T-helper 2 cell treated with Interferon-gamma antibody and Interleukin-4, amounts not matched to agents 5 μg/mL and 100 μg/mL, for 36 hours (primary cell): Measurements from ENCODE around the gene TPRG1L.
A peak's percentile ranks its signal among the peaks of the same experiment; 100 is the strongest.
"Not testable (repeated sequence)": the region's sequence is repeated elsewhere in the genome, so short reads cannot be mapped to it uniquely, and the experiment has no call there.

ENCODE experiments used
- DNase-seq: peaks from one replicate; pipeline ENCODE4 v3.0.0; 2021; ENCODE audit warnings: low spot score
- H3K27ac Mint-ChIP-seq: one replicate; pipeline ENCODE4 v1.8.0; 2021; ENCODE audit warnings: mild to moderate bottlenecking, mixed read lengths
- H3K27me3 Mint-ChIP-seq: one replicate; pipeline ENCODE4 v1.8.0; 2021; ENCODE audit warnings: low read depth, mixed read lengths
- H3K36me3 Mint-ChIP-seq: one replicate; pipeline ENCODE4 v1.8.0; 2021; ENCODE audit warnings: low read depth, mixed read lengths
- H3K4me1 Mint-ChIP-seq: one replicate; pipeline ENCODE4 v1.8.0; 2021; ENCODE audit warnings: low read depth, mixed read lengths
- H3K4me3 Mint-ChIP-seq: one replicate; pipeline ENCODE4 v1.8.0; 2022; ENCODE audit warnings: mild to moderate bottlenecking, moderate library complexity, mixed read lengths
- H3K9me3 Mint-ChIP-seq: one replicate; pipeline ENCODE4 v1.8.0; 2021; ENCODE audit warnings: mixed read lengths

The TPRG1L gene

DNA sequence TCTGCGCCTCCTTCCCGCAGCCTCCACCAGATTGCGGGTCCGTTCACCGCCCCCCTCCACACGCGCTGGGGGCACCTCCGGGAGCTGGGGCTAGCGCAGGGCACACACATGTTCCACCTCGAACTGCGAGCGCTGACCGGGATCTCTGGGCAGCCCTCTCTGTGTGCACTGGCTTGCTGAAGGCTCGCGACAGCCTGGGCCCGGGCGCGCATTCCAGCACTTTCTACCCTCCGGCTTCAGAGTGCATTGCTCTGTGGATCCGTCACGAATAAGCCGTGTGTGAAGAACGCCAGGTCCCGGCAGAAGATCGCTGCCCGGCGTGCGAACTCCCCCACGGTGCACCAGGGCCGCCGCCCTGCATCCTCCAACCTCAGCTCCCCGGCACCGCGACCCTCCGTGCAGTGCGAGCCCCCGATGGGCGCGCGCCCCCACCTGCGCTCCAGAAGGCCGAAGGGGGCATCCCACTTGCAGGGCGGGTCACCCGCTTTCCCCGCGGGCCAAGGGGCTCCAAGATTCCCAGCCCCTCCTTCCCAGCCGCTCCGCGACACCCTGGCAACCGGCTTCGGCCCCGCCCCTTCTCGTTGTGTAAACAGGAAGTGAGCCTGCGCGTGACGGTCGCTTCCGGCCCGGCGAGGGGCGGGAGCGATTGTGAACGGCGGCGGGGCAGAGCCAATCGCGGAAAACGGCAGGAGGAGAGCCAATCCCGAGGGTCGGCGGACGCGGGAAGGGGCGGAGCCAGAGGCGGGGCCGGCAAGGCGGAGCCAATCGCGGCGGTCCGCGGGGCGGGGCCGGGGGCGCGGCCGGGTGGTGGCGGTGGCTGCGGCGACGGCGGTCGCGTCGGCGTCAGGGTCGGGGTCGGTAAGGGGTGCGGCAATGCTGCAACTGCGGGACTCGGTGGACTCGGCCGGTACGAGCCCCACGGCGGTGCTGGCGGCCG is at the start of gene TPRG1L:
Gene TPRG1L (plus strand): TSS at position 816 of the 937 bp plus-strand sequence. CDS start 58 bp downstream, at position 874.
- peak; percentile 97 for DNase-seq
- Mint-ChIP-seq H3K27ac (peak within 1 kb of the TSS; percentile 96), H3K4me3 (peak within 1 kb of the TSS; percentile 89), H3K4me1 (peaks cover 19% of the 10 kb centered on the region), H3K9me3 (no peaks in the 10 kb centered on the region), H3K36me3 (peaks cover 1% of the 10 kb centered on the region), H3K27me3 (peaks cover 9% of the 10 kb centered on the region)

DNA sequence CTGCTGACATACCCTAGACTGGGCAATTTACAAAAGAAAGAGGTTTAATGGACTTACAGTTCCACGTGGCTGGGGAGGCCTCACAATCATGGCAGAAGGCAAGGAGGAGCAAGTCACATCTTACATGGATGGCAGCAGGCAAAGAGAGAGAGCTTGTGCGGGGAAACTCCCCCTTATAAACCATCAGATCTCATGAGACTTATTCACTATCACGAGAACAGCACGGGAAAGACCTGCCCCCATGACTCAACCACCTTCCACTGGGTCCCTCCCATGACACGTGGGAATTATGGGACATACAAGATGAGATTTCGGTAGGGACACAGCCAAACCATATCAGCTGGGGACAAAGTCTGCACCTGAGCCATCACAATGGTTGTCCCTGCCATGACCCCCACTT is 49.3 kb upstream of the TPRG1L start:
- H3K27ac Mint-ChIP-seq, H3K4me1 Mint-ChIP-seq, H3K4me3 Mint-ChIP-seq, DNase-seq, H3K36me3 Mint-ChIP-seq, H3K27me3 Mint-ChIP-seq, H3K9me3 Mint-ChIP-seq: not testable (repeated sequence)

DNA sequence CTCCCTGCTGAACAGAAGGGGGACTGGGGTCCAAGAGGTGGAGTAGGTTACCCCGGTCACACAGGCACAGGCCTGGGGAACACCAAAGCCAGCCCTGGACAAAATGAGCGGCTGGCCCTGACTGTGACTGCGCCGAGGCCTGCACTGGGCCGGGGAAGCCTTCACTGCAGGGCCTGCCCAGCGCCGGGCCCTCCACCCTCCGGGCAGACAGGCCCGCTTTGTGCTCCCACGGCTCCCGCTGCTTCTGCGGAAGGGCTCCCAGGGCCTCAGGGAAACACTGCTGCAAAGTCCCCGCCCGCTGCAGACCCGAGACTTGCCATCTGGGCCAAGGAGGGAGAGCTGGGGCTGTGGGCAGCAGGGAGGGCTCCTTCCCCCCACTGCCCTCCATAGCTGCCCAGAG is 48.8 kb upstream of the TPRG1L start:
- Mint-ChIP-seq H3K27ac (no peak overlapping the region), H3K9me3 (no peaks in the 10 kb centered on the region), H3K4me1 (no peaks in the 10 kb centered on the region), H3K27me3 (no peaks in the 10 kb centered on the region), H3K36me3 (no peaks in the 10 kb centered on the region), H3K4me3 (no peak overlapping the region)
- no peak for DNase-seq

DNA sequence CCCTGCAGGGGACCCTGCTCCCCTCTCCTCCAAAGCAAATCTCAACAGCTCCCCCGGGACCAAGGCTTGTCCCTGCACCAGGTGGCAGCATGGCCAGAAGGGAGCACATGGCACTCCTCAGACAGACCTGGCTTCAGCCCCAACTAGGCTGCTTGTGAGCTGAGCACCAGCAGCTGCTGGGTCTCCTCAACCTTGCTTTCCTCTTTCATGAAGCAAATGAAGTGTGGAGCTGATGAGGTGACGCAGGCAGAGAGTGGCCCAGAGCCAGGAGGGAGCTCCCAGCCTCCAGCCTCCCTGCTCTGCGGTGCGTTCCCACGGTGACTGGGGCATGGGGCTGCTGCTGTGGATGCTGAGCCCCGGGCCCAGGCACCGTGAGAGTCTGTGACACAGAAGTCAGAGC is 47.5 kb upstream of the TPRG1L start:
- no peak overlapping the region for H3K4me3 Mint-ChIP-seq
- DNase-seq: no peak
- H3K27ac Mint-ChIP-seq: no peak overlapping the region
- no peaks in the 10 kb centered on the region for H3K4me1 Mint-ChIP-seq
- H3K27me3 Mint-ChIP-seq: no peaks in the 10 kb centered on the region
- no peaks in the 10 kb centered on the region for H3K9me3 Mint-ChIP-seq
- H3K36me3 Mint-ChIP-seq: no peaks in the 10 kb centered on the region

DNA sequence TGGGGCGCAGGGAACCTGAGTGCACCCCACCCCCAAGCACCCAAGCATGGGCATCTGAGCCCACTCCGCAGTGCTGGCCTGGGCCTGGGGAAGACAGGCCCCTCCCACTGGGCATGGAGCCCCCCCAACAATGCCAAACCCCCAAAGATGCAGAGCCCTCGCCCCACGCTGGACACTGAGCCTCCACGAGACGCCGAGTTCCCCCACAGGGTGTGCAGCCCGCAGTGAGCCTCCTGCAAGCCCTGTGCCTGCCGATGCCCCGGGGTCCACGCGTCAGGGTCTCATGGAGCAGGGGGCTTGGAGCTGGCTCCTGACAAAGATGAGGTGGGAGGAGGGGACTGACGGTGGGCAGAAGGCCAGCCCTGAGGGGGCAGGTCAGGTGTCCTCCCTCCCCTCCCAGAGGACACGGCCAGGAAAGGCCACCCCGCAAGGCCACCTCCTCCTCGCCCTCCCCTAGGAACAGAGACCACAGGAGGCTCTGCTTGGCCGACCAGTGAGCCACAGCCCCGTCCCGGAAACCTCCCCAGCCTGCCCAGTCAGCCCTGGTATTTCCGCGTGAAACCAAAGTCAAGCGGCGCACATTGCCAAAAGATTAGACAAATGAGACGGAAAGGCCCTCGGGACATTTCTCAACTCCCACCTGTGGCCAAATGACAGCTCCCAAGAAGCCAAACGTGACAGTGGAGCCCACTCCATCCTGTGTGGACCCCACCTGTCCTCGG is 46.9 kb upstream of the TPRG1L start:
- Mint-ChIP-seq H3K9me3 (no peaks in the 10 kb centered on the region), H3K4me3 (no peak overlapping the region), H3K36me3 (no peaks in the 10 kb centered on the region), H3K27me3 (no peaks in the 10 kb centered on the region), H3K27ac (no peak overlapping the region), H3K4me1 (no peaks in the 10 kb centered on the region)
- no peak for DNase-seq

DNA sequence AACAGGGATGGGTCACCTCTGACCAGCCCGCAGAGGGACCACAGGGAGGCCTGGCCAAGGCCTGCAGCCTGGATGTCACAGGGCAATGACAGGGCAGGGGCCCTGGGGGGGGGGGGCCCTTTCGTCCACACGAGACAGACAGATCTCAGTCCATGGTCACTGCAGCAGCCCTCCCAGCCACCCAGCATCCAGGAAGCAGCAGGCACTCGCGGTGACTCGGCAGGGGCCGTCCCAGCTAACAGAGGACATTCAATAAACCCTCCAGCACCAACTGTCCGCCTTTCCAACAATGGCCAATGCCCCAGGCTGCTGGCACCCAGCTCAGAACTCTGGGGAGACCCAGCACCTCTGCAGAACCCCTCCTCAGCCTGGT is 46.4 kb upstream of the TPRG1L start:
- Mint-ChIP-seq H3K4me1 (no peaks in the 10 kb centered on the region), H3K27me3 (no peaks in the 10 kb centered on the region), H3K27ac (no peak overlapping the region), H3K36me3 (no peaks in the 10 kb centered on the region), H3K9me3 (no peaks in the 10 kb centered on the region), H3K4me3 (no peak overlapping the region)
- DNase-seq: no peak

DNA sequence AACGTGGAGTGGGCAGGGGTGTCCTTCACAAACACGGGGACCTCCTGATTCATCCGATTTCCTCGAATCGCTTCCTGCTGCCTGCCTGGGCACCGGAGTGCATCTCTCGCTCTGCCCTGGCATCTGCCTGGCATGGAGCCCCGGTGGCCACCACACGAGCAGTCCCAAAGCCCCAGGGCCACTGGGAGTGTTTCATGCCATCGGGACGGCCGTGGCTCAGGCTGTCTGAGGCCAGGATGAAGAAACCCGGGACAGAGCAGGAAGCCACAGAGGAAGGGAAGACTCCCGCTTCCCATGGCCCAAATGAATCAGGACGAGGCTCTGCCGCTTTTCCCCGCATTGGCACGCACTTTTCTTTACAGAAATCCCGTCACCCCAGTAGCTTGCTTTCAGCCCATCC is 45.9 kb upstream of the TPRG1L start:
- DNase-seq: no peak
- Mint-ChIP-seq H3K27me3 (no peaks in the 10 kb centered on the region), H3K9me3 (no peaks in the 10 kb centered on the region), H3K4me3 (no peak overlapping the region), H3K4me1 (no peaks in the 10 kb centered on the region), H3K36me3 (no peaks in the 10 kb centered on the region), H3K27ac (no peak overlapping the region)

DNA sequence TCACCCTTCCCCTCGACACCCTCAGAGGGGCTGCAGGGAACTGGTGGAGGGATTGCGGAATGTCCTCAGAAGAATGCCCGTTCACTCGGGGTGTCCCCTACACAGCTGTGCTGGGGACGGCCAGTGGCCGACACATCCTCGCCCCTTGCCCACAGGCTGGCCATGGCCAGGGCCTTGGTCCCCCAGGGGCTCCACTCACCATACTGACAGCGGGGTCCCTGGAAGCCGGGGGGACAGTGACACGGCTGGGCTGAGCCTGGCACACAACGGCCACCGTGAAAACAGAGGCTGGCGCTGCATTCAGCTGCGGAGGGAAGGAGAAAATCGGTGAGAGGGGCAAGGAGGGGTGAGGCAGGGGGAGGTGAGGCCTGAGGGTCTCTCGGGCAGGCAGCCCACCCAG is 45.2 kb upstream of the TPRG1L start:
- Mint-ChIP-seq H3K27me3 (no peaks in the 10 kb centered on the region), H3K4me1 (no peaks in the 10 kb centered on the region), H3K4me3 (no peak overlapping the region), H3K9me3 (no peaks in the 10 kb centered on the region), H3K36me3 (no peaks in the 10 kb centered on the region), H3K27ac (no peak overlapping the region)
- no peak for DNase-seq

DNA sequence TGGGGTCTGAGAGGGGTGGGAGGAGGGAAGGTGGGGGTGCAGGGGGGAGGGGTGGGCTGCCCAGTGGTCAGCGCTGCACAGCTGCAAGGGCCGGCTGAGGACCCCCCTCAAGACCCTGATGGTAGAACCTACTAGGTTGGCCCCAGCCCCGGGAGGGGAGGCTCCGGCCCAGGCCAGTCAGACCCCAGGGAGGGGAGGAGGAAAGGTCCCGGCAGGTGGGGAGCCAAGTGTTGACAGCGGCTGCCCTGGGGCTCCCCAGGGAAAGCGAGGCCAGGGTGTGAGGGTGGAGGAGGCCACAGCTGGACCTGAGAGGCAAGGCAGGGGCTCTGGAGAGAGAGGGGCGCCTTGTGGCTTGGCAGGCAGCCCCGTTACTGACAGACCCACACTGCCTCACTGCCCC is 44.6 kb upstream of the TPRG1L start:
- no peak overlapping the region for H3K4me3 Mint-ChIP-seq
- H3K36me3 Mint-ChIP-seq: no peaks in the 10 kb centered on the region
- no peak for DNase-seq
- no peaks in the 10 kb centered on the region for H3K9me3 Mint-ChIP-seq
- no peaks in the 10 kb centered on the region for H3K27me3 Mint-ChIP-seq
- H3K4me1 Mint-ChIP-seq: no peaks in the 10 kb centered on the region
- H3K27ac Mint-ChIP-seq: no peak overlapping the region

DNA sequence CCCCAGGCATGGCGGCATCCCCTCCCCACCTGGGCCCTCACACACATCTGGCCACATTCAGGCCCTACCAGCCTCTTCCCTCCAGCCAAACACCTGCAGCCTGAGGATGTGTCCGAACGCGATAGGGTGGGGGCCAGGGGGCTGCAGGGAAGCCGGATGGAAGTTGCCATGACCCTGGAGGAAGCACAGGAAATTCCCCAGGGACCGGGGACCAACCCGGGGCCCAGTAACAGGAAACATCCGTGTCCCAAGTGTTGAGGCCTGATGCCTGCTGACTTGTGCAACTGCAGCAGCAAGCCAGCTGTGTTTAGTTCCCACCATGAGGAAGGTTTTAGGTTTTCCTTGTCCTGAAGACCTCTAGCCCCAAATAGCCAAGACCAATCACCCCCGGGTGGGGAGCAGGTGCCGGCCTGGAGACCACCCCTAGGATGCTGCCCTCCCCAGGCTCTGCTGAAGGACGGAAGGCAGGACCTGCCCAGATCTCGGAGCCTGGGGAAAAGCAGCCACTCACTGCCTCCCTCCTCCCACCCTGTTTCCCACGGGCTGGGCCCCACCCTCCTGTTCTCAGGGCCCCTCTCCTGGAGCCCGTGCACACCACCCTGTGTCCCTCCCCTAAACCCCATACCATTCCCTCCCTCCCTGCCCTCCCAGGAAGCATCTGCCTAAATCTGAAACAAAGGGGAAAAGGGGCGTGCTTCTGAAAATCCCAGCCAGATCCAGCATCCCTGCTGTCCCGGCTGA is 43.3 kb upstream of the TPRG1L start:
- Mint-ChIP-seq H3K9me3 (no peaks in the 10 kb centered on the region), H3K36me3 (no peaks in the 10 kb centered on the region), H3K4me1 (no peaks in the 10 kb centered on the region), H3K27me3 (no peaks in the 10 kb centered on the region), H3K4me3 (no peak overlapping the region), H3K27ac (no peak overlapping the region)
- no peak for DNase-seq

DNA sequence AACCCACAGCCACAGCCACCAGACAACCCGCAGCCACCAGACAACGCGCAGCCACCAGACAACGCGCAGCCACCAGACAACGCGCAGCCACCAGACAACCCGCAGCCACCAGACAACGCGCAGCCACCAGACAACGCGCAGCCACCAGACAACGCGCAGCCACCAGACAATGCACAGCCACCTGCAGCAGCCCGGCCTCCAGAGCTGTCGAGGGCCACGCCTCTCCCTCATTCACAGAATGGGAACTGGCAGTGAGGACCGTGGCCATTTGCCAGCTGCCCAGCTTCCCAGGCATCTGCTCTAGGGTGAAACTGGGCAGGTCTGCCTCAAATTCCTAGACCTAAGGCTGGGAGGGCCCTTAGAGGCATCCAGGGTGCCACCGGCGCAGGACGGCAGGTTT is 41.1 kb upstream of the TPRG1L start:
- not testable (repeated sequence) for H3K4me3 Mint-ChIP-seq, H3K4me1 Mint-ChIP-seq, DNase-seq, H3K27me3 Mint-ChIP-seq, H3K27ac Mint-ChIP-seq, H3K36me3 Mint-ChIP-seq, H3K9me3 Mint-ChIP-seq

DNA sequence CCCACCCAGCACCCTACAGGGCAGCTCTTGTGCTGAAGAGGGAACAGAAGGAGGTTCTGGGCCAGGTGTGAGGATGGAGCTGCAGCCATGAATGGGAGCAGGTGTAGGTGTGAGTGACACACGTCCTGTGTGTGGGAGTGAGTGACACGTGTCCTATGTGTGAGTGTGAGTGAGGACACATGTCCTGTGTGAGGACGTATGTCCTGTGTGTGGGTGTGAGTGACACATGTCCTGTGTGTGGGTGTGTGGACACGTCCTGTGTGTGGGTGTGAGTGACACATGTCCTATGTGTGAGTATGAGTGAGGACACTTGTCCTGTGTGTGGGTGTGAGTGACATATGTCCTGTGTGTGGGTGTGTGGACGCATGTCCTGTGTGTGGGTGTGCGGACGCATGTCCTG is 39.9 kb upstream of the TPRG1L start:
- Mint-ChIP-seq H3K27ac (no peak overlapping the region), H3K36me3 (no peaks in the 10 kb centered on the region), H3K27me3 (no peaks in the 10 kb centered on the region), H3K9me3 (no peaks in the 10 kb centered on the region), H3K4me1 (no peaks in the 10 kb centered on the region), H3K4me3 (no peak overlapping the region)
- peak; percentile 15 for DNase-seq

DNA sequence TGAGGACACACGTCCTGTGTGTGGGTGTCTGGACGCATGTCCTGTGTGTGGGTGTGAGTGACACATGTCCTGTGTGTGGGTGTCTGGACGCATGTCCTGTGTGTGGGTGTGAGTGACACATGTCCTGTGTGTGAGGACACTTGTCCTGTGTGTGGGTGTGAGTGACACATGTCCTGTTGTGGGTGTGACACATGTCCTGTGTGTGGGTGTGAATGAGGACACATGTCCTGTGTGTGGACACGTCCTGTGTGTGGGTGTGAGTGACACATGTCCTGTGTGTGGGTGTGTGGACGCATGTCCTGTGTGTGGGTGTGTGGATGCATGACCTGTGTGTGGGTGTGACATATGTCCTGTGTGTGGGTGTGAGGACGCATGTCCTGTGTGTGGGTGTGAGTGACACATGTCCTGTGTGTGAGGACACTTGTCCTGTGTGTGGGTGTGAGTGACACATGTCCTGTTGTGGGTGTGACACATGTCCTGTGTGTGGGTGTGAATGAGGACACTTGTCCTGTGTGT is 39.4 kb upstream of the TPRG1L start:
- H3K4me1 Mint-ChIP-seq, H3K36me3 Mint-ChIP-seq, H3K4me3 Mint-ChIP-seq, H3K9me3 Mint-ChIP-seq, H3K27ac Mint-ChIP-seq, H3K27me3 Mint-ChIP-seq: not testable (repeated sequence)
- peak; percentile 8 for DNase-seq
